Activated gamma-delta T cell treated with anti-CD3 and anti-CD28 coated beads, Interleukin-2, amount 50 U/mL, for 16 hours (primary cell): Measurements from ENCODE around the gene CCDC14.
"Not testable (repeated sequence)": the region's sequence is repeated elsewhere in the genome, so short reads cannot be mapped to it uniquely, and the experiment has no call there.

ENCODE experiments used
- DNase-seq: peaks from one replicate; pipeline ENCODE4 v3.0.0-alpha.2; 2020; ENCODE audit warnings: low read depth

Gene CCDC14

DNA sequence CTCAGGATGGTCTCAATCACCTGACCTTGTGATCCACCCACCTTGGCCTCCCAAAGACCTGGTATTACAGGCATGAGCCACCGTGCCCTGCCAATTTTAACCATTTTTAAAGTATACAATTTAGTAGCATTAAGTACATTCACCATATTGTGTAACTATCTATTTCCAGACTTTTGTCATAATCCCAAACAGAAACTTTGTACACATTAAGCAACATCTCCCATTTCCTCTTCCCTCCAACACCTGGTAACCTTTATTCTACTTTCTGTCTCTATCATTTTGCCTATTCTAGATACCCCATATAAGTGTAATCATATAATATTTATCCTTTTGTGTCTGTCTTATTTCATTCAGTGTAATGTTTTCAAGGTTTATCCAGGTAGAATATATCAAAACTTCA, 68.0 kb downstream of the CCDC14 start:
- DNase-seq, result no peak

DNA sequence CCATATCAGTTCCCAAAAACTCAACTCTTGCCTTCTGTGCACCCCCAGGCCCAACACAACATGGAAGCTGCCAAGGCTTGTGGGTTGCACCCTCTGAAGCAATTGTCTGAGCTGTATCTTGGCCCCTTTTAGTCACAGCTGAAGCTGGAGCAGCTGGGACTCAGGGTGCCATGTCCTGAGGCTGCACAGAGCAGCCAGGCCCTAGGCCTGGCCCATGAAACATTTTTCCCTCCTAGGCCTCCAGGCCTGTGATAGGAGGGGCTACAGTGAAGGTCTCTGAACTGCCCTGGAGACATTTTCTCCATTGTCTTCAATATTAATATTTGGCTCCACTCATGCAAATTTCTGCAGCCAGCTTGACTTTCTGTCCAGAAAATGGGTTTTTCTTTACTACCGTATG, 68.8 kb downstream of the CCDC14 start:
- DNase-seq, result no peak

DNA sequence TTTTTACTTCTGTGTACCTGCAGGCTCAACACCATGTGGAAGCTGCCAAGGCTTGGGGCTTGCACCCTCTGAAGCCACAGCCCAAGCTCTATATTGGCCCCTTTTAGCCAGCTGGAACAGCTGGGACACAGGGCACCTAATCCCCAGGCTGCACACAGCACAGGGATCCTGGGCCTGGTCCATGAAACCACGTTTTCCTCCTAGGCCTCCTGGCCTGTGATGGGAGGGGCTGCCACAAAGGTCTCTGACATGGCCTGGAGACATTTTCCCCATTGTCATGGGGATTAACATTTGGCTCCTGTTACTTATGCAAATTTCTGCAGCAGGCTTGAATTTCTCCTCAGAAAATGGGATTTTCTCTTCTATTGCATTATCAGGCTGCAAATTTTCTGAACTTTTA, 70.0 kb downstream of the CCDC14 start:
- DNase-seq, result not testable (repeated sequence)

DNA sequence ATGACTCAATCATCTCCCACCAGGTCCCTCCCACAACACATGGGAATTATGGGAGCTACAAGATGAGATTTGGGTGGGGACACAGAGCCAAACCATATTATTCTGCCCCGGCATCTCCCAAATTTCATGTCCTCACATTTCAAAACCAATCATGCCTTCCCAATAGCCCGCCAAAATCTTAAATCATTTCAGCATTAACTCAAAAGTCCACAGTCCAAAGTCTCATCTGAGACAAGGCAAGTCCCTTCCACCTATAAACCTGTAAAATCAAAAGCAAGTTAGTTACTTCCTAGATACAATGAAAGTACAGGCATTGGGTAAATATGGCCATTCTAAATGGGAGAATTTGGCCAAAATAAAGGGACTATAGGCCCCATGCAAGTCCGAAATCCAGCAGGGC, 70.9 kb downstream of the CCDC14 start:
- DNase-seq, result not testable (repeated sequence)

DNA sequence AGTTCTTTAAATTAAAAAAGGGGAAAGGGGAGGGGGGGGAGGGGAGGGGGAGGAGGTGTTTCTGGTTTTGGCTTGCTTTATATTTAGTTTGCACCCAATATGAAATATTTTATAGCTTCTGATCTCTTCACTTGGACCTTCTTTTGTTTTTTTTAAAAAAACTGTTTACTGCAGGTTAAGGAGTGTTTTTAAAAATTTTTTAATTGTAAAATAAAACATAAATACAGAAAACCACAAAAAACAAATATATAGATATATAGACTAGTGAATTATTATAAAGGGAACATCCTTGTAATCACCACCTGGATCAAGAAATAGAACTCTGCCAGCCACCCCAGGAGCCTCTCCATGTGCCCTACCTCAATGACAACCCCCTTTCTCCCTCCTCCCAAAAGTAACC, 76.0 kb downstream of the CCDC14 start:
- DNase-seq, result no peak

DNA sequence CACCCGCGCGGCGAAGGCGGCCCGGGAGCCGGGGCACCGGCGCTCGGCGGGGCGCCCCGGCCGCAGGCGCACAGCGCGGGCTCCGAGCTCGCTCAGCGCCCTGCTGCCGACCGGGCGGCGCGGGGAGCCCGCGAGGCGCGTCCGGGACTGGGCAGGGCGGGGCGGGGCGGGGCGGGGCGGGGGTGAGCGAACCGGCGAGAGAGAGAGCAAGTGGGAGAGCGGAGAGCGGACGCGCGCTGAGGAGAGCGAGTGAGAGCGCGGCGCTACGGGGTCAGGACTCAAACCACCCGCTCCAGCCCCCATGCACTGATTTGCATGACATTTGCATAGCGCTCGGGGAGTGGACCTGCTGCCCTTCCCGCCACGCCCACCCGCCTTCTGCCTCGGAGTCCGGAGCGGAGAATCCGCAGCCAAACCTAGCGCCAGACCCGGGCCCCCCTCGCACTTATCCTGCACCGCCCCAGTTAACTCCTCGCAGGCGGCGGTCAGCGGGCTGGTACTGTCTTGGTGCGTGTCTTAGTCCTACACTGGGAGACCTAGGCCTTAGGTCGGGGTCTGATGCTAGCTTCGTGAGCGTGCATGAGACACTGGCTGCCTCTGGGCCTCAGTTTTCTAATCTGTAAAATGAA, 76.7 kb downstream of the CCDC14 start, which contains the start of gene MYLK:
TSS of gene MYLK (minus strand) at position 130 of the 629 bp plus-strand sequence. CDS start 90,491 bp downstream, outside the sequence.
- no peak for DNase-seq

DNA sequence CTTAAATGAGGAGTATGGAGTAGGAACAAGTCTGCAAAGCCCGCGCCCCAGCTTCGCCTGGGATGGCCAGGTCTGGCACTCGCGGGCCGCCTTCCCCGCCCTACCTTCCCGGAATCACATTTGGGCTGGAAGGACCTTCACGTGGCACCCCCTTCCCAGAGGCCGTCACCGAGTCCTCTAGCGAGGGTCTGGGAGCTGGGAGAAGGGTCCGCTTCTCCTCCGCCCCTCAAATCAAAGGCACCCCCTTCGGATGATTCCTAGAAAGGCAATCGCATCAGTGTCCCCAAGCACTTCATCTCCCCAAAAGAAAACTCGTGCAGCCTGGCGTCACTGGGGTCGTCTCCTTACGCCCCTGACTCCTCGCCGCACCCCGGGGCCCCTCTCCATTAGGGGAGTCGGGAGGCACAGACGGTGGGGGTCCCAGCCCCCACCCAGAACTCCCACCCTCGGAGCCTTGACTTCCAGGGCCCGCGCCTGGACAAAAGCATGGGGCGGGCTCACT, 77.3 kb downstream of the CCDC14 start:
- no peak for DNase-seq

DNA sequence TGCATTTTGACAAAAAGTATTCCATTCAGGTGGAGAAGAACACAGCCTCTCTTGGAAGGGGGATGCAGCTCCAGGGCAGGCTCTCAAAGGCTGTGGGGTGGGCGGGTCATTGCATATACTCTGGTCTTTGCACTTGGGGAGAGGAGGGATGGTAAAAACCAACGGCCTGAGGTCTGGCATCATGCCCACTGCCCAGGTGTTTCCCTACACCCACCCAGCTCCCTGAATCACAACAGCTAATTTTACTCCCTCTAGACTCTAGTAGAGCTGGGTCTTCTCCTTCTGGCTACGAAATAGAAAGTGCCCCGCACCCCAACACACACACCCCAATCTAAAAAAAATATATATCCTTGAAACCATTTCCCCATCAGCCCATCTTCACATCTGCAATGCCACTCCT, 77.9 kb downstream of the CCDC14 start:
- no peak for DNase-seq

DNA sequence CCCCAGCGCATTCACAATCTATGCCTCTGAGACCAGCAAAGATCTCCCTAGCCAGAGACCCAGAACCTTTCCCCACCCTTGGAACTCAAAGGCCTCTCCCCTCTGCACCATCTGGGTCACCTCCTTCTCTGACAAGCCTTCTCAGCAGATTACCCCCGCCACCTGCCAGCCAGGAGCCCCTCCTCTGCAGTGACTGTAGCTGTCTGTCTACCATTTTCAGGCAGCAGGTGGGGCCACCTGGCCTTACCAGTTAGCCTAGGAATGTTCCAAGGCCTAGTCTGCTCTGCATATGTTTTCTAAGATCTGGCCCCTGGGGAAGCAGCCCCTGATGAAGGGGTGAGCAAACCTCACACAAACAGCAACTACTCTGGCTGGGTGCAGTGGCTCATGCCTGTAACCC, 79.3 kb downstream of the CCDC14 start:
- DNase-seq, result no peak

DNA sequence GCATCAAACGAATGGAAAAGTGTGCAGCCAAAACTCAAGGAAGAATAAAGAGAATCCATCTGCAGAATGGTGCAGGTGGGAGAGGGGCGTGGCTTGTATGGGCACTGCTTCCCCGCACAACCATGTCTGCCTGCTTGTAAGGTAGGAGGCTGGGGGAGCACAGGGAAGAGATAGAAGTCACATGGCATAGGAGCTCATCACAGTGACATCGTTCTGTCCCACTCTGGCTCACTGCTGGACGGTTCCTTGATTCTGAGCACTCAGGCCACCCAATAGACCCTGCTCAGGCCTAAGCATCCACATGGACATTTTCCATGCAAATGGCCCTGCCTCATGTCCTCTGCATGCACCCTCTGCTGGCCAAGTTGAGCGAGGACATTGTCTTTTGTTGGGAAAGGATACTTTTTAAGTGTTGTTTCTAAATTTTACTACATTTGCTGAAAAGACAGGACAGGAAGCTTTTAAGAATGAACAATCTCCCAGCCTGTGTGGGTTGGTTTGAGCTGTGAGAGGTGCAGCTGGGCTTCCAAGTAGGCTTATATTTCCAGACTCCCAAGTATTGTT, 79.9 kb downstream of the CCDC14 start:
- DNase-seq, result no peak

DNA sequence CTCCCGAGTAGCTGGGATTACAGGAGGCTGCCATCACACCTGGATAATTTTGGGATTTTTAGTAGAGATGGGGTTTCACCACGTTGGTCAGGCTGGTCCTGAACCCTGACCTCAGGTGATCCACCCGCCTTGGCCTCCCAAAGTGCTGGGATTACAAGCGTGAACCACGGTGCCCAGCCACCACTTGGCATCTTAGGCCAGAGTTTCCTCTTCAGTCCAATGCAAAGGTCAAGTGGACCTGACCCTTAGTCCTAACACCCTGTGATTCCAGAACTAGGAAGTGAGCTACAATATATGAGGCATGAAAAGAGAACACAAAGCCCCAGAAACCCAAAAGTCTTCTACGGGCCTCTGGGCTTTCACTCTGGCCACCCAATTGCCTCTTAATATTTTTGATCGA, 82.2 kb downstream of the CCDC14 start:
- DNase-seq, result no peak

DNA sequence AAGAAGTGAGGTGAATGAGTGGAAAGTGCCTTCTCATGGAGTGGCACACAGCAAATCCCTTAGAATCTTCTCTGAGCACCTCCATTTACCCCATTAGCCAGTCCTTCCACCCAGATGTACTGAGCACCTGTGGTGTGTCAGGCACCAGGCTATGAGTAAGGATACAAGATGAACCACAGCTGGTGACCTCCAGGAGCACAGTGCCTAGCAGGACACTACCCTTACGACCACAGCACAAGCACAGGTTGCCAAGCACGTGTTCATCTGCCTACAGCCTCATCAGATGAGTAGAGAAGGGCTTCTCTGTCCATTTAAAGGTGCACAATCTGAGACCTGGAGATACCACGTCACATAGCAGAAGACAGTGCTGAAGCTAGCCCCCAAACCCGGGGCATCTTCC, 83.1 kb downstream of the CCDC14 start:
- DNase-seq, result no peak

DNA sequence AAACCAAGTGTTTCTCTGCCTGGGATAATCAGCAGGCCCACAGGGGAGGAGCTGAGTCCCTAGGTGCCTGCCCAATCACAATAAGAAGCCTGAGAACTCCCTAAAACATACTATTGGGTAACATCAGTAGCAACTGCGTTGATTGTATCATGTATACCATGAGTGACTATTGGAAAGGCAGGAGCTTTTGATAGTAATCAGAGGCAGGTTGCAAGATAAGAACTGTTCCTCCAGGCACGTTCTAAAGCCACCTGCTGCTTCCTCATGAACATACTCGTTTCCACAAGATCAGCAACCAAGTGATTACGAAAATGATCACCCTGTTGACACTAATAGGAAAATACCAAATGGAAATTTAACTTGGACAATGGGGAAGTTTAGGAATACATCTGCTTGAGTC, 83.6 kb downstream of the CCDC14 start:
- no peak for DNase-seq

DNA sequence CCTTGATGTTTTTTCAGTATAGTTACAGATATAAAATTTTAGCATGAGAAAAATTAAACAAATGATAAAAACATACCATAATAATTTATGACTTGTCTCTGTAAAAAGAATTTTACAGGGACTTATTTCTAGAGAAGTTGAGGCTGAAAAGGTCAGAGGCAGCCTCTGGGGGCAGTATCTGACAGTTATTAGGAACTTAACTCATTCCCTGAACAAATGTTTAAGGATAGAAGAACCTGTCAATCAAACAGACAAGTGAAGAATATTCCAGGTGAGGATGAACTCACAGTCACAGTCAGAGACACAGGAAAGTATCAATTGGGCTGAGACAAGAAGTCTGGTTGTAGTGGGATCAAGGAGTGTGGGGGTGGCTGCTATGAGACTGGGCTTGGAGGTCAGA, 84.2 kb downstream of the CCDC14 start:
- no peak for DNase-seq

DNA sequence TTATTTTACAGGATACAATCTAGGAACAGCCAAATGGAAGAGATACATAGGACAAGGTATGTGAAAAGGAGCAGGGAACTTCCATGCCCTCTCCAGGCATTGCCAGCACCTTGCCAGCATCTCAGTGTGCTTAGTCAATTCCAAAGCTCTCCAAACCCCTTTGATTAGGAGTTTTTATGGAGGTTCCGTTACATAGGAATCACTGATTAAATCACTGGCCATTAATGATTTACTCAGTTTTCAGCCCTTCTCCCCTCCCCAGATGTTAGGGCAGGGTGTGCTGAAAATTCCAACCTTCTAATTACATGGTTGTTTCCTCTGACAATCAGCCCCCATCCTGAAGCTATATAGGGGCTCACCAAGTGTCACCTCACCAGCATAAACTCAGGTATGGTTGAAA, 88.4 kb downstream of the CCDC14 start:
- no peak for DNase-seq

DNA sequence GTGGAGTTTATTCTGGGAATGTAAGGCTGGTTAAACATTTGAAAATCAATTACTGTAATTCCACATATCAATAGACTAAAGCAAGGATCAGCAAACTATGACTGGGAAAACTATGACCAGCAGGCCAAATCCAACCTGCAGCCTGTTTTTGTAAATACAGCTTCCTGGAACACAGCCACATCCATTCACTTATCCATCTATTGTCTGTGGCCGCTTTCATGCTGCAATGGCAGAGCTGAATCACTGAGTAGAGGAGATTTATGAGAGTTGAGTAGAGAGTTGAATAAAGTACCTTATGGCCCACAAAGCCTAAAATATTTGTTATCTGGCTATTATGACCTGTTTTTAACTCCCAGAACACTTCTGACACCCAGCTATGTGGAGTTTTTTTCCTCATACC, 89.1 kb downstream of the CCDC14 start:
- DNase-seq, result no peak

DNA sequence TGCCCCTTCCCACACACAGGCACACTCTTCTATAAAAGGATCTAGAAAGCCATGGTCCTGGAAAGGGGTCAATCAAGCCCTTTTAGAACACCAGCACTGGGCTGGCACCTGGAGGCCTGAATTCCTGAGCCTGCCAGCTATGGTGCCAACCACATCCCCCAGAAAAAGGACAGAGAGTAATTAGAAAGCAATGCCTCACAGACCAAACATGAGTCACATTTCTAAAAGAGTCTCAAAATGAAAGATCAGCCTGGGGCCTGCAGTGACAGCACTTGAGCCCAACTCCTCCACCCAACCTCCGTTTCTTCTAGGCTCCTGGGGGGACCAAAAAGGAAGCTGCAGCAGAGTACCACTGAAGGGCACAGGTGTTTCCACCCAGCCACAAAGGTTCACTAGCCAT, 91.0 kb downstream of the CCDC14 start:
- no peak for DNase-seq

DNA sequence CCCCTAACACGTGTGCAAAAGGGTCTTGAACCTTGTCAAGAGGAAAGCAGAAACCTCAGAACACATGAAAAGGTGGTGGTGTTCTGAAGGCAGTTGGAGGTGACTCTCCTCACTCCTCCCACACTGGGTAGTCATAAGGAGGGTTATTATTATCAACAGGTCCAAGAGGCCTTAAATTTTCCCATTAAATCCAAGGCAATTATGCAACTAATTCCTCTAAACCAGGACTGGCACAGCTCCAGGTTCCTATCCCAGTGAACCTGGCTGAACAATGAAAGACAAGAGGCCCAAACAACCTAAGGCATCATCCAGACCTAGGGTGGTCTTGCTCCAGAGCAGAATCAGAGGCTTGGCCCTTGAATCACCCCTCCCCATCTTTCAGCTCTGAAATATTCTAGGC, 91.9 kb downstream of the CCDC14 start:
- DNase-seq, result no peak

DNA sequence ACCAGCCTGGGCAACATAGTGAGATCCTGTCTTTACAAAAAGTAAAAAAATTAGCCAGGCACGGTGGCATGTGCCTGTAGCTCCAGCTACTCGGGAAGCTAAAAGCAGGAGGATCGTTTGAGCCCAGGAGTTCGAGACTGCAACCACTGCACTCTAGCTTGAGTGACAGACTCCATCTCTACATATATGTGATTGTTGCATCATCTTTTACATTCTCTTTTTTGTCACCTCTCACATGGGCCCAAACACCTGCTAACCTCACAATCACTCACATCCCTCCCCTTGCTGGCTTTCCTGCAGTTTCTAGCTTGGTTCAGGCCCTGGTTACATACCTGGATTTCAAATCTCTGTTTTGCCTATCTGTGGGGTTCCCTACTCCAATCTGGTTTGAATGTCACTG, 96.3 kb downstream of the CCDC14 start:
- DNase-seq, result no peak
